Neutrophil (primary cell): ENCODE data around the gene SEC14L6.

Experiments
- H3K27ac ChIP-seq: fragments of 200-600 bp; sonication (generic); 2 replicates; pipeline ENCODE4 v1.5.1; 2016; ENCODE audit warnings: mild to moderate bottlenecking, moderate library complexity
- H3K27me3 ChIP-seq: fragments of 200-600 bp; sonication (generic); 2 replicates; pipeline ENCODE4 v1.6.0; 2016; ENCODE audit warnings: mild to moderate bottlenecking
- H3K36me3 ChIP-seq: fragments of 200-600 bp; sonication (generic); 2 replicates; pipeline ENCODE4 v1.5.1; 2017
- H3K4me1 ChIP-seq, 2 experiments: fragments of 200-600 bp in 1 of 2; sonication (generic) in 1 of 2; 1 replicate in 1 of 2; 2 replicates in 1 of 2; pipeline versions ENCODE4 v1.5.1 to v1.6.1; 2013 to 2016; ENCODE audit warnings: low read depth in 1 of 2, low read length in 1 of 2, mild to moderate bottlenecking in 1 of 2, moderate library complexity in 1 of 2; ENCODE audit not compliant: control insufficient read depth in 1 of 2, insufficient read depth in 1 of 2
- H3K4me3 ChIP-seq, 2 experiments: fragments of 200-600 bp in 1 of 2; sonication (generic) in 1 of 2; 1 replicate in 1 of 2; 2 replicates in 1 of 2; pipeline ENCODE4 v1.5.1; 2013 to 2016; ENCODE audit warnings: low read depth in 1 of 2, low read length in 1 of 2, mild to moderate bottlenecking in 1 of 2, moderate library complexity in 1 of 2
- H3K9me3 ChIP-seq: fragments of 200-600 bp; sonication (generic); 2 replicates; pipeline ENCODE4 v1.5.1; 2016
- TF ChIP-seq, protein P1 (sequence below): fragments of 200-600 bp; sonication (generic); IDR thresholded peaks from 2 replicates; pipeline ENCODE4 v1.5.1; 2016; ENCODE audit warnings: antibody characterized with exemption

SEC14L6 gene

DNA sequence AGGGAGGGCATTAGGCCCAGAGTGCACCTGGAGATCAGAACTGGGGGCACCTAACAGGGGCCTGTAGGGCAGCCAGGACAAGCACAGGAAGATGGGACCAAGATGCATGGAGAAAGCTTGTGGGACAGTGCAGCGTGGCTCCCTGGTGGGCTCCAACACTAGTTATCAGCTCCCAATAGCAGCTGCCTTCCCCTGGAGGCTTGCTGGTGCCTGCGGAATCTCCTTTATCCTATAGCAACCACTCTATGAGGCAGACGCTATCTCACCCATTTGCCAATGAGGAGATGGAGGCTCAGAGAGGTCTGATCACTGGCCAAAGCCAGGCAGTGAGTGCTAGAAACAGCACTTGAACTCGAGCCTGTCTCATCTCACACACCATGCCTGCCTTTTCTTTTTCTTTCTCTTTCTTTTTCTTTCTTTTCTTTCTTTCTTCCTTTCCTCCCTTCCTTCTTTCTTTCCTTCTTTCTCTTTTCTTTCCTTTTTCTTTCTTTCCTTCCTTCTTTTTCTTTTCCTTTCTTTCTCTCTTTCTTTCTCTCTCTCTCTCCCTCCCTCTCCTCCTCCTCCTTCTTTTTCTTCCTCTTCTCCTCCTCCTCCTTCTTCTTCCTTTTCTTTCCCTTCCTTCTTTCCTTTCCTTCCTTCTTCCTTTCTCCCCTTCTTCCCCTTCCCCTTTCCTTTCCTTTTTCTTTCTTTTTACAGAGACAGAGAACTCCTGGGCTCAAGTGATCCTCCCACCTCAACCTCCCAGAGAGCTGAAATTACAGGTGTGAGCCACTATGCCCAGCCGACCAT lies 25.0 kb downstream of the SEC14L6 start:
- Histone ChIP-seq H3K27me3 (peaks cover 7% of the 10 kb centered on the region), H3K27ac (no peak overlapping the region), H3K9me3 (no peaks in the 10 kb centered on the region), H3K4me3 (no peak overlapping the region), H3K36me3 (no peaks in the 10 kb centered on the region), H3K4me1 (no peaks in the 10 kb centered on the region)
- TF ChIP-seq, protein P1, sequence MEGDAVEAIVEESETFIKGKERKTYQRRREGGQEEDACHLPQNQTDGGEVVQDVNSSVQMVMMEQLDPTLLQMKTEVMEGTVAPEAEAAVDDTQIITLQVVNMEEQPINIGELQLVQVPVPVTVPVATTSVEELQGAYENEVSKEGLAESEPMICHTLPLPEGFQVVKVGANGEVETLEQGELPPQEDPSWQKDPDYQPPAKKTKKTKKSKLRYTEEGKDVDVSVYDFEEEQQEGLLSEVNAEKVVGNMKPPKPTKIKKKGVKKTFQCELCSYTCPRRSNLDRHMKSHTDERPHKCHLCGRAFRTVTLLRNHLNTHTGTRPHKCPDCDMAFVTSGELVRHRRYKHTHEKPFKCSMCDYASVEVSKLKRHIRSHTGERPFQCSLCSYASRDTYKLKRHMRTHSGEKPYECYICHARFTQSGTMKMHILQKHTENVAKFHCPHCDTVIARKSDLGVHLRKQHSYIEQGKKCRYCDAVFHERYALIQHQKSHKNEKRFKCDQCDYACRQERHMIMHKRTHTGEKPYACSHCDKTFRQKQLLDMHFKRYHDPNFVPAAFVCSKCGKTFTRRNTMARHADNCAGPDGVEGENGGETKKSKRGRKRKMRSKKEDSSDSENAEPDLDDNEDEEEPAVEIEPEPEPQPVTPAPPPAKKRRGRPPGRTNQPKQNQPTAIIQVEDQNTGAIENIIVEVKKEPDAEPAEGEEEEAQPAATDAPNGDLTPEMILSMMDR, result no peak

DNA sequence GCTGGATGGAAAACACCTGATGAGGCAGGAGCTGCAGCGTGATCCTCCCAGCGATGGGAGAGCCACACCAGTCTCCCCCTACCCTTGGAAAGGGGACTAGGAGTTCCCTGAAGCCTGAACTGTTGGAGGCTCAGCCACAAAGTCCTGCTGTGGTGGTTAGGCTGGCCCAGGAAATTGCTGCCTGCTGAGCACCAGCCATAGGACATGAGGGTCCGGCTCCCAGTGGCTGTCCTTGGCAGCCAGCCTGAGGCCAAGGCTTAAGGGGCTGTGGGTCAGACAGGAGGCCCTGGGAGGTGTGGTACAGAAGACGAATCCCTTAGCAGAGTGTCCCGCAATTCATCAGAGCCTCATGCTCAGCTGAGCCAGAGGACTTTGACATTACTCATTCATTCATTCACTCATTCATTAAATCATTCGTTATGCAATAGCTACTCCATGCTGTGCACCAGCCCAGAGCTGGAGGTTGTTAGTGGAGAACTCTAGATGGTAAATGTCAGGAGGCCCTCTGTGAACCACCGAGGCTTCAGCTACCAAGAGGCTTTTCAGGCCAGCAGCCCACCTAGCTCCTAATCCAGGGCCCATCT lies 26.6 kb downstream of the SEC14L6 start:
- Histone ChIP-seq H3K36me3 (no peaks in the 10 kb centered on the region), H3K4me3 (no peak overlapping the region), H3K27ac (no peak overlapping the region), H3K4me1 (no peaks in the 10 kb centered on the region), H3K9me3 (no peaks in the 10 kb centered on the region), H3K27me3 (peaks cover 9% of the 10 kb centered on the region)
- TF ChIP-seq, protein P1, result no peak

- no peaks in the 10 kb centered on the region for H3K4me1 ChIP-seq
- no peaks in the 10 kb centered on the region for H3K36me3 ChIP-seq
- H3K27ac ChIP-seq, result no peak overlapping the region
- H3K4me3 ChIP-seq, result no peak overlapping the region
- H3K27me3 ChIP-seq, result peaks cover 9% of the 10 kb centered on the region
- TF ChIP-seq, protein P1, result no peak
- no peaks in the 10 kb centered on the region for H3K9me3 ChIP-seq
Observed at GRCh38 chr22:30516731-30517130, 29.8 kb downstream of the SEC14L6 start.

GRCh38 chr22:30516273-30516672 lies 30.3 kb downstream of the SEC14L6 start:
- H3K36me3 ChIP-seq, result no peaks in the 10 kb centered on the region
- H3K4me1 ChIP-seq, result no peaks in the 10 kb centered on the region
- no peaks in the 10 kb centered on the region for H3K9me3 ChIP-seq
- TF ChIP-seq, protein P1, result no peak
- no peak overlapping the region for H3K4me3 ChIP-seq
- peaks cover 9% of the 10 kb centered on the region for H3K27me3 ChIP-seq
- no peak overlapping the region for H3K27ac ChIP-seq

- TF ChIP-seq, protein P1, result no peak
- no peak overlapping the region for H3K27ac ChIP-seq
- no peak overlapping the region for H3K4me3 ChIP-seq
- no peaks in the 10 kb centered on the region for H3K4me1 ChIP-seq
- H3K27me3 ChIP-seq, result peaks cover 9% of the 10 kb centered on the region
- H3K9me3 ChIP-seq, result no peaks in the 10 kb centered on the region
- H3K36me3 ChIP-seq, result no peaks in the 10 kb centered on the region
Observed at GRCh38 chr22:30514252-30514651, 32.3 kb downstream of the SEC14L6 start.
